ENCODE measurements around the gene DGLUCY.
"Not testable (repeated sequence)": the region's sequence is repeated elsewhere in the genome, so short reads cannot be mapped to it uniquely, and the experiment has no call there.

The DGLUCY gene

DNA sequence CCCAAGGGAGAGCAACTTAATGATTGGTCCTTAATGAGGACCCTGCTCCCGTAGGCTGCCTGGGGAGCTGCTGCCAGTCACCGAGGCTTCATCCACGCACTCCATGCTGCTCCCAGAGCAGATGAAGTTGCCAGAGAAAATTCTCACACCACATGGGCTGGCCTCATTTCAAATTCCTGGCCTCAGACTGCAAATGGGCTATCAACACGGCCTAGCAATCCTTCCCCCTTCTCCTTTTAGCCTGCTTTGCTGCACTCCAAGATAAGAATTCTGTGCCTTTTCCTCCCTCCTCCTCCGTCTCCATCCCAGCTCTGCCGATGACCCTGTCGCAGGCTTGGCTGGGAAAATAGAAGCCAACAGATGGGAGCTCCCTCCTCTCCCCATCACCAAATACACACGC lies 10.8 kb upstream of the DGLUCY start:
- in situ Hi-C loops (cut with MboI; ENCODE audit: low sequenced_read_pairs) = no loop called here

DNA sequence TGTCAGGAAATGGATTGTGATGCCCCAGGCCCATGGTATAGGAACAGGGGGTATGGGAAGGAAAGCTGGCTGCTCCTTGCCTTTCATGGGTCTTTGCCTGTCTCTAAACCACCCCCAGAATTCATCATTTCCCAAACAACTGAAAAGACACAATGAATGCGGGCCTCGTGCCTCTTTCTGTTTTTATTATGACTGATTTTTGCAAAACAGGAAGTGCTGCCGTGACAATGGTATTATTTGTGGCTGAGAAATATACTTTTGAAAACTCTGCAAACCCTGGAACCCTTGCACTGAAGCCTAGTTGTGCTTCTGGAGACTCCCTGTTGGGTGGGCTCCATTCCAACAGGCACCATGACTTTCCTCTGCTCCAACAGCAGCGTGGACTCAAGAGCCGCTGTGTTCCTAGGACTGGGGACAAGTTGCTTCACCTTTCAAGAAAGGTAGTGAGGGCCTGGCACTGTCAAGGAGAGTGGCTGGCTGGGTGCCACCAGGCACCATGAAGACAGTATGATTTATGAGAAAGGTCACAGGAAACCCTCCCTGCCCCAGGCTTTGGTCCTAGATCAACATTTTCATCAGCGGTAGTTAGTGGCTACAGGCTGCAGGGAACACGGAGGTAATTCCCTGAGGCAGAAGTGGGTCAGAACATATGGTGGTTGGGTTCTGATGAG lies 4.8 kb upstream of the DGLUCY start:
- in situ Hi-C loops (cut with MboI; ENCODE audit: low sequenced_read_pairs) = no loop called here

DNA sequence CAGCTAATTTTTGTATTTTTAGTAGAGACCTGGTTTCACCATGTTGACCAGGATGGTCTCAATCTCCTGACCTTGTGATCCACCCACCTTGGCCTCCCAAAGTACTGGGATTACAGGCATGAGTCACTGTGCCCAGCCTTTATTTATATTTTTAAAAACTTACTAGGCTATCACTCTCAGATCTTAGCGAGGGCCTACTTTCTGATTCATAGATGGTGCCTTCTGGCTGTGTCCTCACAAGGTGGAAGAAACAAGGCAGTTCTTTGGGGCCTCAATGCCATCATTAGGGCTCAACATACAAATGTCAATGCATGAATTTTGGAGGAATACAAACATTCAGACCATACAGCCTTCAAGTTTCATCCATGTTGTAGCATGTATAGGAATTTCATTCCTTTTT lies 2.4 kb upstream of the DGLUCY start:
- in situ Hi-C loops (cut with MboI; ENCODE audit: low sequenced_read_pairs) = no loop called here

DNA sequence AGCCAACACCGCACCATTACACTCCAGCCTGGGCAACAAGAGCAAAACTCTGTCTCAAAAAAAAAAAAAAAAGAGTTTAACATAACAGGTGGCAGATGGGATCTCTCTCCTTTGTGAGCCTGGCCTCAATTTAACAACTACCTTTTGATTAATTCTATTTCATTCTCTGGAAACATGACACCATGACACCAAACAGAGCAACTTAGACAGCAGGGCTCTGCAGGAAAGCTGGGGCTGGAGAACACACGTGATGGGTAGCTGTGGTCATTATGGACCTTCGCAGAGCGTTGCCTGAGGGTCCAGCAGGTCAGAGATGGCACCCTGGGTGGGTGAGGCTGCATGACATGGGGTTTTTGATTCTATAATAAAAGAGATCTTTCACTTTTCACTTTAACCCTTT lies 1.7 kb upstream of the DGLUCY start:
- in situ Hi-C loops (cut with MboI; ENCODE audit: low sequenced_read_pairs) = no loop called here

DNA sequence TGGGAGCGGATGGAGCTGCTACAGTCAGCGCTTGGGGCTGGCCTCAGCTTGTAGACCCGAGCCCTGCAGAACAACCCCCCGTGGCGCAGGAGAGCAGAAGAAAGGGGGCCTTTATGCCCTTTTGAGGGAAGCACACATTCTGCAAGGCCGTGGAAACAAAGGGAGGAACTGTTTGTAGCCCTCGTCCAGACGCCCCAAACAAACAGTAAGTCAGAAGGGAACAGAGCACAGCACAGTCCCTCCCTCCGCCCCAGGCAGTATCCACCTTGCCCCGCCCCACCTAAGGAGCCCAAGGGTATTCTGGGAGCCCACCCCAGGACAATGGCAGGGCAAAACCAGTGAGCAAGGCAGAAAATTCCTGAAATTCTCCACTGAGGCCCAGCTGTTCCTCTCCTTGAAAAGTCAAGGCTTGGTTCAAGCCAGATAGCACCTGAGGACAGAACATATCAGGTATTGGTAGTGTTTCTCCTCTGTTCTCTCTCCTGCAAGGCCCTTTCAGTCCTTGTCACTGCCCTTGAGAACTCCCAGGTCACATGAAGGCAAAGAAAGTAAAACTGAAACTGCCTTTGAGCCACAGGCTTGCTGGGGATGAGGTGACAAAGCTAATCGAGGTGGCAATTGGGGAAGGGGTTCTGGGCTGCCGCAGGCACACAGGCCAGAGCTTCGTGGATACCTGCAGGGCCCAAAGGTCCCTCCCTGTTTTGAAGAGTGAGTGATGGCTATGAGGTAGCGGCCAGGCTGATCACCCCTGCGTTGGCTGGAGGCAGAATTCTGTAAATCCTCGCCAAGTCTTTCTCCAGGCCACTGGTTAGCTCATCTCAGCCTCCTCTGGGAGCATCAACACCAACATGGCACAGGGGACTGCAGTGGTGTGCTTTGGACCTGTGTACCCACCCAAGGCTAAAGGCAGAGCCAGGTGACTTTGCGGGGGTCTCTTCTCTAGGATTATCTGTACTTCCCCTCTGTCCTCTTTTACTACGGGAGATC lies 499 bp downstream of the DGLUCY start:
- in situ Hi-C loops (cut with MboI; ENCODE audit: low sequenced_read_pairs) = no loop called here

DNA sequence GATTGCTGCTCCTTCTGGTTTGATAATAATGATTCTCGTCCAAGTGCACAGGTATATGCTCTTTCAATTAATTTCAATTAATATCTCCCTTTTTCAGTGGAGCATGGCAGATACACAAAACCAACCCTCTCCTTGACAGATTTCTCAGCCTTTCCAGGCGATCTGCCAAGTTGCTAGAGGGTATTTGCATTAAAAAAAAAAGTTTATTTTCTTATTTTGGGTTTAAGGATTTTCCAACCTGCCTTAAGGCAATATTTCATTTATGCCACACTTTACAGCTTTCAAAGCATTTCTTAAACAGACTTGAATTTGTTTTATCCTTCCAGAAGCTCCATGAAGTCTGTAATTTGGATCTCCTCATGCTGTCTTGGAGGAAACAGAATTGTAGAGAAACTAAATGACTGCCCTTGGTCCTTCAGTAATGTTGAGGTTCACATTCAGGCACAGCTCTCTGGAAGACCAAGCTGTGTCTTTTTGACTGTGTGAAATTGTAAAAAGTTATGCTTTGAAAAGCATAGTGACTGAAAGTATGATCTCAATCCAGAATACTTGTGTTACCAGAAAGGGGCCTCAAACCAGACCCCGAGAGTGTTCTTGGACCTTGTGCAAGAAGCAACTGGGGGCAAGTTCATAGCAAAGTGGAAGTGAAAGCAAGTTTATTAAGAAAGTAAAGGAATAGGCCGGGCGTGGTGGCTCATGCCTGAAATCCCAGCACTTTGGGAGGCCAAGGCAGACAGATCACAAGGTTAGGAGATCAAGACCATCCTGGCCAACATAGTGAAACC lies 2.3 kb downstream of the DGLUCY start:
- in situ Hi-C loops (cut with MboI; ENCODE audit: low sequenced_read_pairs) = no loop called here

DNA sequence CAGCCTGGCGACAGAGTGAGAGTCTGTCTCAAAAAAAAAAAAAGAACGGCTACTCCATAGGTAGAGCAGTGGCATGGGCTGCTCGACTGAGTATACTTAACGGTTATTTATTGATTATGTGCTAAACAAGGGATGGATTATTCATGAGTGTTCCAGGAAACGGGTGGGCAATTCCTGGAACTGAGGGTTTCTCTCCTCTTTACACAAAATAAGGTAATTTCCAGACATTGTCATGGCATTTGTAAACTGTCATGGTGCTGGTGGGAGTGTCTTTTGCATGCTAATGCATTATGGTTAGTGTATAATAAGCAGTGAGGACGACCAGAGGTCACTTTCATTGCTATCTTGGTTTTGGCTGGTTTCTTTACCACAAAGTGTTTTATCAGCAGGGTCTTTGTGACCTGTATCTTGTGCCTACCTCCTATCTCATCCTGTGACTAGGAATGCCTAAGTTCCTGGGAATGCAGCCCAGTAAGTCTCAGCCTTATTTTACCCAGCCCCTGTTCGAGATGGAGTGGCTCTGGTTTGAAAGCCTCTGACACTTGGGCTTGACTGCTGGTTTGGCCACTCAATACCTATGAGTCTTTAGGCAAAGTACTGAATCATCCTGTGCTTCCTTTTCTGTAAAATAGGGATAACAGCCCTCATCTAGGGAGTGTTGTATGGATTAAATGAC lies 3.2 kb downstream of the DGLUCY start:
- in situ Hi-C loops (cut with MboI; ENCODE audit: low sequenced_read_pairs) = no loop called here

DNA sequence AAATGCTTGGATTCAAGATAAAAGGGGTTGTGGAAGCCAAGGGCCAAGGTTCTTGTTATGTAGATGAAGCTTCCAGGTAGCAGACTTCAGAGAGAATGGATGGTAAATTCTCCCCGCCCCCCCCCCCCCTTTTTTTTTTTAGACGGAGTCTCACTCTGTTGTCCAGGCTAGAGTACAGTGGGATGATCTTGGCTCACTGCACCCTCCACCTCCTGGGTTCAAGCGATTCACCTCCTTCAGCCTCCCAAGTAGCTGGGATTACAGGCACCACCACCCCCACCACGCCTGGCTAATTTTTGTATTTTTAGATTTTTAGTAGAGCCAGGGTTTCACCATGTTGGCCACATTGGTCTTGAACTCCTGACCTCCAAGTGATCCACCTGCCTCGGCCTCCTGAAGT lies 4.1 kb downstream of the DGLUCY start:
- in situ Hi-C loops (cut with MboI; ENCODE audit: low sequenced_read_pairs) = no loop called here

DNA sequence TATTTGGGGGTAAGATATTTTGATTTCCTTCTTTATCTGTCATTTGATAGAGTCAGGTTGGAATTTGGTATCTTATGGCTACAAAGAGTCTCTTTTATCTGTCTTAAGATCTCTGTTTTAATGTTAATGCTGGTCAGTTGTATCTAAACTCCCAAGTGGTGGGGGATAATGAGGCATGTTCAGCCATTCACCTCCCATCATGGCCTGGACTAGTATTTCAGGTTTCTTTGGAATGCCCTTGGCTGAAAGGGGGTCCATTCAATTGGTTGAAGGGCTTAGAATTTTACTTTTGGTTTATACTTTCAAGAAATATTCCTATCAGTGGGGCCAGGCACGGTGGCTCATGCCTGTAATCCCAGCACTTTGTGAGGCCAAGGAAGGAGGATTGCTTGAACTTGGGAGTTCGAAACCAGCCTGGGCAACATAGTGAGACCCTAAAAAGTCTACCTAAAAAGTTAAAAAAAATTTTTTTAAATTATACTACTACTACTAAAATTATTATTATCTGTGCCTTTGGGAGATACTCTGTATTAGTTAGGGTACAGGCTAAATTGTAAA lies 4.7 kb downstream of the DGLUCY start:
- in situ Hi-C loops (cut with MboI; ENCODE audit: low sequenced_read_pairs) = no loop called here

DNA sequence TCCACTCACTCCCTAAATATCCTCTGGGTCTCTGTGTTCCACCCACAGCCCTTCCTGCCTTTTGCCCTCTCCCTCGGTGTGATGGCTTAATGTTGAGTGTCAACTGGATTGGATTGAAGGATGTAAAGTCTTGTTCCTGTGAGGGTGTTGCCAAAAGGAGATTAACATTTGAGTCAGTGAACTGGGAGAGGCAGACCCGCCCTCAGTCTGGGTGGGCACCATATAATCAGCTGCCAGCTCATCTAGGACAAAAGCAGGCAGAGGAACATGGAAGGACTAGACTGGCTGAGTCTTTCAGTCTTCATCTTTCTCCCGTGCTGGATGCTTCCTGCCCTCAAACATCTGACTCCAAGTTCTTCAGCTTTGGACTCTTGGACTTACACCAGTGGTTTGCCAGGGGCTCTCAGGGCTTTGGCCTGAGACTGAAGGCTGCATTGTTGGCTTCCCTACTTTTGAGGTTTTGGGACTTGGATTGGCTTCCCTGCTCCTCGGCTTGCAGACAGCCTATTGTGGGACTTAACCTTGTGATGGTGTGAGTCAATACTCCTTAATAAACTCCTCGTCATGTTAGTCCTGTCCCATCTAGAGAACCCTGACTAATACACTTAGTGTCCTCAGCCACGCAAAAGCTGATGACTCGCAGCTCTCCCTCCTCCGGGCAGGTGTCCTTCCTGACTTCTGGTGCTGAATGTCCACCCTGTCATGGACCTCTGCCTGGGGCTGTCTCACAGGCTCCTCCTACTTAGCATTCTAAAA lies 5.9 kb downstream of the DGLUCY start:
- in situ Hi-C loops (cut with MboI; ENCODE audit: low sequenced_read_pairs) = no loop called here

DNA sequence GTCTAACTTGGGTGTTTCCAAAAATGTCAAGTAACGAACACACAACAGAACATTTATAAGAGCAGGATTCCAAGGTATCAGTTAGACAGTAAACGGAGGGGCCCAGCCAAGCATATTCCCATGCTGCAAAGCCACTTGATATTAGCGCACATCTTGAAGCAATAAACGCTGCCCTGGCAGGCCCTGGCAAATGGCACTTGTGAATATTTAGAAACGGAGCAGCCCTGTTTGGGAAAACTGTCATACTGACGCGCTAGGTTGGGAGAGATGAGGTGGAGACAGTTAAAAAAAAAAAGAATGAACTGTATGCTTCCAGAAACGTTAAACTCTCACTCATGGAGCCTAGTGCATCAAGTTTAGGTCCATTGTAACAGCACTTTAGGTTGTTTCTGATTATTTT lies 9.3 kb downstream of the DGLUCY start:
- in situ Hi-C loops (cut with MboI; ENCODE audit: low sequenced_read_pairs) = no loop called here

DNA sequence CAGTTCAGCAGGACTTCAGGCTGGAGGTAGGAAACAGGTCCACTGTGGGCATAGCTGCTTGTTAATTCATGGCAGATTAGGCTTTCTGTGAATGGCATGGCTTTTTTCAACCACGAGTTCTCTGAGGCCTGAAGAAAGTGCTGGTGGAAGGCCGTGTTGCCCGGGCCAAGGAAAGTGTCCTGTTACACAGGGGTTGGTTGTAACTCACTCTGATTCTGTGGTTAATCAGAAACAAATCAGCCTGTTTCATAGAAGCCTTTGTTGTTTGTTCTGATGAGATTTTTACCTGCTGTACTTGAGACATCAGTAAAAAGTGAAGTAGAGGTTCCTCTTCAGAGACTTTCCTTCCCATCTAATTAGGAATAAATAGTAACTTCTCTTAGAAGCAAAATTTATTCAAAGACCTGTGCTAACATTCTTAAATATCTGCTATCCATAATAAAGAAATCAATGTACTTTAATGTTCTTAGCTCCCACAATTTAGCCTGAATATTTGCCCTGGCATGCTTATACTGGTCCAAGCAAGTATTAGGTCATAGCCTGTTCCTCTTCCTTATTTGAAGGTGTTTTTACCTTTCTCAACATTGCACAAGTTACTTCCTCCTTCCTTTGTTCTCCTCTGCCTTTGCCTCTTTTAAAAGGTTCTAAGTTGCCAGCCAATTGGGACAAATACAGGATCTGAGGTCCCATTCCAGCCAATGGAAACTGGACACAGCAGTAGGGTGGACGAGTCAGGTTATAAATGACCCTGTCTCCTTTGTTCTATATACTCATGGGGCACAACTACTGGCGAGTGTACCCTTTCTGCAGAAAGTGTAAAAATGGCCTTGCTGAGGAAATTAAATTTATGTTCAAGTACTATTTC lies 10.8 kb downstream of the DGLUCY start:
- in situ Hi-C loops (cut with MboI; ENCODE audit: low sequenced_read_pairs) = not testable (repeated sequence)

DNA sequence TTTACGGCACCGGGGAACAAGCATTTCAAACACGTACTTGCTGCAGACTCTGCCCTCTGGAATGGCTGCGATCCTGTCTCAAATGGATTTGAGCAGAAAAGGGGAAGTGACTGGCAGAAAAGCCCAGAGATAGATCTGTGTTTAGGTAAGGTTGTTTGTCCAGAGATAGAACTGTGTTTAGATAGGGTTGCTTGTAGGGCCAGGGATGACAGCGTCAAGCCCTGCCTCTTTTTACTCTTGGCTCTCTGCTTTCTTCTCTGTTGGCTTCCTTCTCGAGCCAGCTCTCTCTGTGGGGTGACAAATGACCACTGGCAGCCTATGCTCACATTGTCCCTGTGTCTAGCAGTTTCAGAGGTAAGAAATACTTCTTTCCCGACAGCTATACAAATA lies 11.4 kb downstream of the DGLUCY start:
- in situ Hi-C loops (cut with MboI; ENCODE audit: low sequenced_read_pairs) = no loop called here

DNA sequence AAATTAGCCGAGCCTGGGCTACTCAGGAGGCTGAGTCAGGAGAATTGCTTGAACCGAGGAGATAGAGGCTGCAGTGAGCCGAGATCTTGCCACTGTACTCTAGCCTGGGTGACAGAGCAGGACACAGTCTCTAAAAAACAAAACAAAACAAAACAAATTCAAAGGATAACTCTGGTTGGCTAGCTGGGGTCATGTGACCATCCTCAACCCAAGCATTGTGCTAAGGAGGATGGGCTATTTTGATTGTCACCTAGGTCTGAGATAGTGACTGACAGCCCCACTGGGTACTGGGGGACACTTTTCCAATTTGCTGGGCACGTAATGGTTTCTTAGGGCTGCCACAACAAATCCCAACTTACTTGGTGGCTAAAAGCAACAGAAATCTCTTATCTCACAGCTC lies 11.9 kb downstream of the DGLUCY start:
- in situ Hi-C loops (cut with MboI; ENCODE audit: low sequenced_read_pairs) = no loop called here

DNA sequence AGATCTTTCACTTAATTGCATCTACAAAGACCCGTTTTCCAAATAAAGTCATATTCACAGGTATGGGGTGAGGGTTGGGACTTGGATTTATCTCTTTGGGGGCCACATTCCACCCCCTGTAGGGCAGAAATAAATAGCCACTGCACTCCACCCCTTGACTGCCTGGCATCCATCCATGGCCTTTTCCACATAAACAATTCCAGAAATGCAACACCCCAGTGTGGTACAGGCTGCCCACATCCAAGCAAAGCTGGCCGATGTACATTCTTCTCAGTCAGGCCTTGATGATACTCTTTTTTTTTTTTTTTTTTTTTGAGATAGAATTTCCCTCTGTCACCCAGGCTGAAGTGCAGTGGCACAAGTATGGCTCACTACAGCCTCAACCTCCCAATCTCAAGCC lies 12.9 kb downstream of the DGLUCY start:
- in situ Hi-C loops (cut with MboI; ENCODE audit: low sequenced_read_pairs) = no loop called here

DNA sequence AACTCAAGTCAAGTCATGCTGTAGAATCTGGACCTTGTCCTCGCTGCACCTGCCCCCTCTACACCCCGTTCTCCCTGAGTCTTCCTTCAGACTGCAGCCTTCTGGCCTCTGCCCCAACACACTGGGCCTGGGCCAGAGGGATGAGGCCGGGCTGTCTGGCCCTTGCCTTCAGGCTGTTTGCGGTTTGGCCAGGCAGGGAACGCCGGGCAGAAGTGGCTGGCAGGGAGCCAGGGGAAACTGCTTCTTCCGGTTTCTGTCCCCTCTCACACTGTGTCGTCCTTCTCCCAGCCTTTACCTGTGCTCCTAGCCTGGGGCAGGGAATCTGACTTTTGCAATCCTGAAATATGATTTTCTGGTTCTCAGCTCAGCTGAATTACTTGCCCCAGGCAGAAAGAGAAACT lies 13.5 kb downstream of the DGLUCY start:
- in situ Hi-C loops (cut with MboI; ENCODE audit: low sequenced_read_pairs) = no loop called here

DNA sequence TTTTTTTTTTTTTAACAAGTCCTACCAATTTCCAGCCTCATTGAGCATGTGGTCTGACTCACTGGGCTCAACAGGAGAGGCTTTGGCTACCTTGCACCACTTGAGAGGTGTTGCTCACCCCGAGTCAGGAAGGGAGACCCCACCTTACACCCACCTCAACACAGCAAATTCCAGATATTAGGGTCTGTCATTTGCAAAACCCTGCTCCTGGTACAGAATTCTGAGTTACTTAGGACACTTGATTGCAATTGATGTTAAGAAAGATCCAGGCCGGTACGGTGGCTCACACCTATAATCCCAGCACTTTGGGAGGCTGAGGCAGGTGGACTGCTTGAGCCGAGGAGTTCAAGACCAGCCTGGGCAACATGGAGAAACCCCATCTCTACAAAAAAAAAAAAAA lies 14.1 kb downstream of the DGLUCY start:
- in situ Hi-C loops (cut with MboI; ENCODE audit: low sequenced_read_pairs) = no loop called here

DNA sequence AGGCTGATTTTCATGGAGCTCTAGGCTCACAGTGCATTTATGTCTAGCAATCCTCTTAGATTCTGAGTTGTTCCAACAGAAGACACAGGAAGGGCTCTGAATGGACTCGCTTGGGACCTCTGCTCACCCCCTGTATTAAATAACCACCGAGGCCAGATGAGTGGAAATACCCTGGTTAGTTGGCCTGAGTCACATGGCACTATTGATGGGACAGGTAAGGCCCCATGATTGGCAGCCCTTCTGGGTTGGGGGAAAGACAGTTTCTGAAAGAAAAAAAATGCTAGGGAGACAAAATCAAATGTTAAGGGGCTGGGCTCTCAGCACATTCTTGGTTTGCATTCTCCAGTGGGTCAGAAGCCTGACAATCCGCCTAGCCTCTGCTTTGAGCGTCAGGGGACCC lies 14.8 kb downstream of the DGLUCY start:
- in situ Hi-C loops (cut with MboI; ENCODE audit: low sequenced_read_pairs) = no loop called here

DNA sequence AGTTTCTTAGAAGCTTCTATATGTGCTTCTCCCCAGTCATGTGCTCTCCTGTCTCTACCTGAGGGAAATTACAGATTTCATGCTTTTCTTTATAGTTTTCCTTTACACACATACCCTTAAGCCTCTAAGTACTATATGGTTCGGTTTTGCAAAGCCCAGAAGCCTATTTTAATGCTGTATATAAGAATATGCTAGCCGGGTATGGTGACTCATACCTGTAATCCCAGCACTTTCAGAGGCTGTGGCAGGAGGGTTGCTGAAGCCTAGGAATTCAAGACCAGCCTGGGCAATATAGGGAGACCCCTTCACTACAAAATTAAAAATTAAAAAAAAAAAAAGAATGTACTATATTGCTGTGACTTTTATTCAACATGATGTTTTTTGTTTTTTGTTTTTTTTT lies 15.4 kb downstream of the DGLUCY start:
- in situ Hi-C loops (cut with MboI; ENCODE audit: low sequenced_read_pairs) = no loop called here

All from hTERT RPE-1 (cell line).